Right lobe of liver (tissue), 4 donors: ENCODE results near the gene SLC22A23.

Source experiments
- POLR2A ChIP-seq: fragments of 450-650 bp; IDR thresholded peaks from one replicate; pipeline ENCODE4 v1.6.1; 2017; ENCODE audit warnings: antibody characterized with exemption, mild to moderate bottlenecking
- TF ChIP-seq, protein P1 (sequence below), 4 donors: fragments of 200-600 bp in 3 of 4; fragments of 450-650 bp in 1 of 4; IDR thresholded peaks; one replicate each; pipeline versions ENCODE4 v1.5.1 to v1.8.0; 2016 to 2022; ENCODE audit warnings: antibody characterized with exemption in 4 of 4, mild to moderate bottlenecking in 2 of 4
- donor health status: DM: no; HTN: no; CAD: no.
- donor health status: DM: no; HTN: no; CAD: no.
- donor health status: DM: no; HTN: yes; CAD: no.

DNA sequence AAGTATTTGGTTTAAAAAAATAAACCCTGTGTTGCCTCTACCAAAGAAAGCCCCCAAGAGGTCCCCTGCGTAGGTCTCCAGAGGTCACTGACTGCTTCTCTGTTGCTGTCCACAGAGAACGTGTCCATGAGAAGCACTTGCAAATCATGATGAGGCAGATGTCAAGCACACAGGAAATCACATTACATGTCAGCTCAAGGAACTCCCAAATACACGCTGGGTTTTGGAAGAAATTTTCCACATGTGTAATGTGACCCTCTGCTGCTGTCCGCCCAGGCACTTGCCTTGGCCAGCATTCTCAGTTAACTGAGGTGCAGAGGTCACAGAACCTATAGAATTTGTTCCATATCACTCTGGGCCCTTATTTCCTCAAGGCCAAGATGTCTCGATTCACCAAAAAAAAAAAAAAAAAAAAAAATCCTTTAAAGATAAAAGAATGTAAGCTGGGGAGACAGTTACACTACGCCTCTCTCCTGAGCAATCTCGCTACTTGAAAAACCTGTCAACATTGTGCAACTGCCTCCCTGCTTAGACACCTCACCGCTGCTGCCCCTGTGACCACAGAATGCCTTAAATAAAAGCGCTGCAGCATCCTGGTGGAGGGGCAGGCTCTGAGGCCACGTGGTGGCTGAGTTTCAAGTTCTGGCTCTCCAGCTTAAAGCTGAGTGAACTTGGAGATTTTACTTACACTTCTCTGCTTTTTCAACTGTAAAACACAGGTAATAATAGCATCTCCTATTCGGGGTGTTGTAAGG is 42.3 kb downstream of the SLC22A23 start:
- no peak for TF ChIP-seq POLR2A
- TF ChIP-seq, protein P1, sequence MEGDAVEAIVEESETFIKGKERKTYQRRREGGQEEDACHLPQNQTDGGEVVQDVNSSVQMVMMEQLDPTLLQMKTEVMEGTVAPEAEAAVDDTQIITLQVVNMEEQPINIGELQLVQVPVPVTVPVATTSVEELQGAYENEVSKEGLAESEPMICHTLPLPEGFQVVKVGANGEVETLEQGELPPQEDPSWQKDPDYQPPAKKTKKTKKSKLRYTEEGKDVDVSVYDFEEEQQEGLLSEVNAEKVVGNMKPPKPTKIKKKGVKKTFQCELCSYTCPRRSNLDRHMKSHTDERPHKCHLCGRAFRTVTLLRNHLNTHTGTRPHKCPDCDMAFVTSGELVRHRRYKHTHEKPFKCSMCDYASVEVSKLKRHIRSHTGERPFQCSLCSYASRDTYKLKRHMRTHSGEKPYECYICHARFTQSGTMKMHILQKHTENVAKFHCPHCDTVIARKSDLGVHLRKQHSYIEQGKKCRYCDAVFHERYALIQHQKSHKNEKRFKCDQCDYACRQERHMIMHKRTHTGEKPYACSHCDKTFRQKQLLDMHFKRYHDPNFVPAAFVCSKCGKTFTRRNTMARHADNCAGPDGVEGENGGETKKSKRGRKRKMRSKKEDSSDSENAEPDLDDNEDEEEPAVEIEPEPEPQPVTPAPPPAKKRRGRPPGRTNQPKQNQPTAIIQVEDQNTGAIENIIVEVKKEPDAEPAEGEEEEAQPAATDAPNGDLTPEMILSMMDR (IDR thresholded peaks at IDR 0.05), result no peak
